SK-N-SH (cell line): ENCODE data around the gene FGGY.

Source experiments
- NRF1 ChIP-seq: IDR thresholded peaks from 2 replicates; pipeline ENCODE4 v1.6.1; 2012; ENCODE audit warnings: low read depth, mild to moderate bottlenecking, low read length
- POLR2AphosphoS5 ChIP-seq: IDR thresholded peaks from 2 replicates; pipeline ENCODE4 v1.6.1; 2012; ENCODE audit warnings: low read depth, low read length
- RAD21 ChIP-seq: IDR thresholded peaks from 2 replicates; pipeline ENCODE4 v1.6.1; 2012; ENCODE audit warnings: mild to moderate bottlenecking, low read length
- YY1 ChIP-seq: IDR thresholded peaks from 2 replicates; pipeline ENCODE4 v1.4.0; 2012; ENCODE audit warnings: low read depth, mild to moderate bottlenecking

- no peak for TF ChIP-seq RAD21
- no peak for TF ChIP-seq NRF1
- TF ChIP-seq YY1 = no peak
- TF ChIP-seq POLR2AphosphoS5 = no peak
Measured at GRCh38 chr1:59597420-59598119, 300.7 kb downstream of the FGGY start.
